ENCODE measurements around the gene OSBPL7. TPM values are rescaled to one million over a fixed set of nuclear protein-coding genes. Genes with fewer than 3 reads are reported as not detected.

The OSBPL7 gene
- total and polyA plus RNA-seq, 2 of the 13 experiments (the other 11 are each of a cell fraction or from before 2014, with no cell fraction given): 4.7 to 6.6 TPM

GRCh38 chr17:47840742-47841487 is 19.3 kb upstream of the OSBPL7 start, which contains the start of gene SCRN2 (continued):
- TF ChIP-seq CERS6 (CRISPR knock-in tag; IDR thresholded peaks at IDR 0.05) (no peak), ZNF34 (CRISPR knock-in tag; IDR thresholded peaks at IDR 0.05; ENCODE audit: borderline replicate concordance) (peak; percentile 55; the same call in 1 of the 2 replicates), ZZZ3 (CRISPR knock-in tag; IDR thresholded peaks at IDR 0.05; ENCODE audit: borderline replicate concordance) (no peak; the same call in 1 of the 2 replicates), ZBTB10 (CRISPR knock-in tag; IDR thresholded peaks at IDR 0.05; ENCODE audit: borderline replicate concordance) (0 out of 2 replicates have a peak, but pooled peaks have one; percentile 82), ELF1 (CRISPR knock-in tag; IDR thresholded peaks at IDR 0.05) (peak; percentile 73), E2F1 (CRISPR knock-in tag; IDR thresholded peaks at IDR 0.05) (peak; percentile 54; the same call in 1 of the 2 replicates), ZNF263 (CRISPR knock-in tag; IDR thresholded peaks at IDR 0.05) (no peak), TERF1 (CRISPR knock-in tag; IDR thresholded peaks at IDR 0.05) (no peak), ZHX2 (IDR thresholded peaks at IDR 0.05; ENCODE audit: low read depth) (peak; percentile 19; the same call in 1 of the 2 replicates), ZHX2 (CRISPR knock-in tag; IDR thresholded peaks at IDR 0.05; ENCODE audit: borderline replicate concordance) (peak; percentile 76; the same call in 1 of the 2 replicates), MXD4 (CRISPR knock-in tag; IDR thresholded peaks at IDR 0.05) (peak; percentile 87), ETV5 (CRISPR knock-in tag; IDR thresholded peaks at IDR 0.05; ENCODE audit: borderline replicate concordance) (peak; percentile 61; the same call in 1 of the 2 replicates), GLMP (CRISPR knock-in tag; IDR thresholded peaks at IDR 0.05; ENCODE audit: borderline replicate concordance) (no peak), SSRP1 (CRISPR knock-in tag; IDR thresholded peaks at IDR 0.05) (no peak)

All from HepG2 (cell line).